ENCODE data around the gene GNAL. TPM values are rescaled to one million over a fixed set of nuclear protein-coding genes. Genes with fewer than 3 reads are reported as not detected.
A peak's percentile ranks its signal among the peaks of the same experiment; 100 is the strongest.
"Not testable (repeated sequence)": the region's sequence is repeated elsewhere in the genome, so short reads cannot be mapped to it uniquely, and the experiment has no call there.

Gene GNAL
- total RNA-seq, 2 donors from 2014 or later: 0.30 to 0.32 TPM

- no peaks in the 10 kb centered on the region for H3K36me3 Mint-ChIP-seq (ENCODE audit: low read depth)
- no peak overlapping the region for H3K27ac Mint-ChIP-seq
- H3K9me3 Mint-ChIP-seq: no peaks in the 10 kb centered on the region
- no peaks in the 10 kb centered on the region for H3K4me1 Mint-ChIP-seq
- H3K4me3 Mint-ChIP-seq: no peak overlapping the region
- peaks cover 39% of the 10 kb centered on the region for H3K27me3 Mint-ChIP-seq
- no peak for ATAC-seq (replicated peaks)
These were observed 12.2 kb upstream of the GNAL start for GRCh38 chr18:11676867-11677266.

GRCh38 chr18:11678211-11678610 is 10.9 kb upstream of the GNAL start:
- Mint-ChIP-seq H3K36me3 (ENCODE audit: low read depth) (no peaks in the 10 kb centered on the region), H3K9me3 (no peaks in the 10 kb centered on the region), H3K4me3 (no peak overlapping the region), H3K27ac (no peak overlapping the region), H3K27me3 (peaks cover 39% of the 10 kb centered on the region), H3K4me1 (no peaks in the 10 kb centered on the region)
- no peak for ATAC-seq (replicated peaks)

GRCh38 chr18:11689669-11690565 is 853 bp downstream of the GNAL start:
- Mint-ChIP-seq H3K4me1 (peaks cover 7% of the 10 kb centered on the region), H3K27ac (no peak overlapping the region), H3K4me3 (peak overlapping the region; percentile 53), H3K27me3 (peaks cover 28% of the 10 kb centered on the region), H3K36me3 (ENCODE audit: low read depth) (no peaks in the 10 kb centered on the region), H3K9me3 (no peaks in the 10 kb centered on the region)
- ATAC-seq (replicated peaks): peak; percentile 37

GRCh38 chr18:11690660-11691059 is 1.6 kb downstream of the GNAL start:
- not testable (repeated sequence) for H3K4me1 Mint-ChIP-seq; H3K9me3 Mint-ChIP-seq; H3K36me3 Mint-ChIP-seq (ENCODE audit: low read depth); ATAC-seq (replicated peaks); H3K27ac Mint-ChIP-seq
- Mint-ChIP-seq H3K27me3 (peaks cover 36% of the 10 kb centered on the region), H3K4me3 (peak overlapping the region; percentile 53)

- Mint-ChIP-seq H3K27ac (no peak overlapping the region), H3K4me3 (no peak overlapping the region), H3K4me1 (no peaks in the 10 kb centered on the region), H3K36me3 (ENCODE audit: low read depth) (no peaks in the 10 kb centered on the region), H3K9me3 (no peaks in the 10 kb centered on the region), H3K27me3 (peaks cover 28% of the 10 kb centered on the region)
- ATAC-seq (replicated peaks): no peak
These were observed 6.7 kb downstream of the GNAL start for GRCh38 chr18:11695736-11696135.

- Mint-ChIP-seq H3K4me1 (no peaks in the 10 kb centered on the region), H3K27ac (no peak overlapping the region), H3K36me3 (ENCODE audit: low read depth) (no peaks in the 10 kb centered on the region), H3K9me3 (no peaks in the 10 kb centered on the region), H3K27me3 (peaks cover 28% of the 10 kb centered on the region), H3K4me3 (no peak overlapping the region)
- no peak for ATAC-seq (replicated peaks)
These were observed 7.4 kb downstream of the GNAL start for GRCh38 chr18:11696451-11696850.

GRCh38 chr18:11700876-11701275 is 11.8 kb downstream of the GNAL start:
- H3K4me3 Mint-ChIP-seq: no peak overlapping the region
- H3K36me3 Mint-ChIP-seq (ENCODE audit: low read depth): no peaks in the 10 kb centered on the region
- no peaks in the 10 kb centered on the region for H3K4me1 Mint-ChIP-seq
- no peak for ATAC-seq (replicated peaks)
- no peaks in the 10 kb centered on the region for H3K9me3 Mint-ChIP-seq
- no peak overlapping the region for H3K27ac Mint-ChIP-seq
- H3K27me3 Mint-ChIP-seq: peaks cover 11% of the 10 kb centered on the region

- Mint-ChIP-seq H3K36me3 (ENCODE audit: low read depth) (no peaks in the 10 kb centered on the region), H3K27ac (no peak overlapping the region), H3K9me3 (no peaks in the 10 kb centered on the region), H3K27me3 (peaks cover 39% of the 10 kb centered on the region), H3K4me1 (no peaks in the 10 kb centered on the region), H3K4me3 (no peak overlapping the region)
- no peak for ATAC-seq (replicated peaks)
These were observed 21.5 kb downstream of the GNAL start for GRCh38 chr18:11710578-11710977.

GRCh38 chr18:11713756-11714155 is 24.7 kb downstream of the GNAL start:
- H3K4me1 Mint-ChIP-seq: no peaks in the 10 kb centered on the region
- peaks cover 45% of the 10 kb centered on the region for H3K27me3 Mint-ChIP-seq
- H3K9me3 Mint-ChIP-seq: no peaks in the 10 kb centered on the region
- no peak overlapping the region for H3K4me3 Mint-ChIP-seq
- ATAC-seq (replicated peaks): no peak
- H3K27ac Mint-ChIP-seq: no peak overlapping the region
- no peaks in the 10 kb centered on the region for H3K36me3 Mint-ChIP-seq (ENCODE audit: low read depth)

- H3K4me1 Mint-ChIP-seq: no peaks in the 10 kb centered on the region
- no peaks in the 10 kb centered on the region for H3K9me3 Mint-ChIP-seq
- peaks cover 43% of the 10 kb centered on the region for H3K27me3 Mint-ChIP-seq
- ATAC-seq (replicated peaks): no peak
- H3K4me3 Mint-ChIP-seq: no peak overlapping the region
- no peaks in the 10 kb centered on the region for H3K36me3 Mint-ChIP-seq (ENCODE audit: low read depth)
- no peak overlapping the region for H3K27ac Mint-ChIP-seq
These were observed 25.3 kb downstream of the GNAL start for GRCh38 chr18:11714244-11714918.

- H3K27ac Mint-ChIP-seq, H3K4me3 Mint-ChIP-seq: not testable (repeated sequence)
- H3K27me3 Mint-ChIP-seq: peaks cover 32% of the 10 kb centered on the region
These were observed 27.8 kb downstream of the GNAL start for GRCh38 chr18:11716767-11717315.

GRCh38 chr18:11719050-11719449 is 30.0 kb downstream of the GNAL start:
- H3K9me3 Mint-ChIP-seq: no peaks in the 10 kb centered on the region
- H3K4me3 Mint-ChIP-seq: no peak overlapping the region
- peaks cover 16% of the 10 kb centered on the region for H3K27me3 Mint-ChIP-seq
- no peak overlapping the region for H3K27ac Mint-ChIP-seq
- no peaks in the 10 kb centered on the region for H3K4me1 Mint-ChIP-seq
- no peak for ATAC-seq (replicated peaks)
- no peaks in the 10 kb centered on the region for H3K36me3 Mint-ChIP-seq (ENCODE audit: low read depth)

More at GRCh38 chr18:11716767-11717315, 27.8 kb downstream of the GNAL start:
- H3K36me3 Mint-ChIP-seq (ENCODE audit: low read depth); H3K9me3 Mint-ChIP-seq; H3K4me1 Mint-ChIP-seq; ATAC-seq (replicated peaks): not testable (repeated sequence)

GRCh38 chr18:11719621-11720020 is 30.6 kb downstream of the GNAL start:
- ATAC-seq (replicated peaks): no peak
- H3K9me3 Mint-ChIP-seq: no peaks in the 10 kb centered on the region
- peaks cover 11% of the 10 kb centered on the region for H3K27me3 Mint-ChIP-seq
- no peaks in the 10 kb centered on the region for H3K36me3 Mint-ChIP-seq (ENCODE audit: low read depth)
- H3K27ac Mint-ChIP-seq: no peak overlapping the region
- no peaks in the 10 kb centered on the region for H3K4me1 Mint-ChIP-seq
- no peak overlapping the region for H3K4me3 Mint-ChIP-seq

- Mint-ChIP-seq H3K27ac (no peak overlapping the region), H3K4me1 (no peaks in the 10 kb centered on the region), H3K4me3 (no peak overlapping the region), H3K27me3 (peaks cover 3% of the 10 kb centered on the region), H3K9me3 (no peaks in the 10 kb centered on the region), H3K36me3 (ENCODE audit: low read depth) (no peaks in the 10 kb centered on the region)
- ATAC-seq (replicated peaks): no peak
These were observed 32.7 kb downstream of the GNAL start for GRCh38 chr18:11721720-11722119.

GRCh38 chr18:11724781-11725180 is 35.7 kb downstream of the GNAL start:
- no peaks in the 10 kb centered on the region for H3K9me3 Mint-ChIP-seq
- ATAC-seq (replicated peaks): no peak
- H3K36me3 Mint-ChIP-seq (ENCODE audit: low read depth): no peaks in the 10 kb centered on the region
- no peaks in the 10 kb centered on the region for H3K27me3 Mint-ChIP-seq
- H3K4me3 Mint-ChIP-seq: no peak overlapping the region
- no peaks in the 10 kb centered on the region for H3K4me1 Mint-ChIP-seq
- no peak overlapping the region for H3K27ac Mint-ChIP-seq

Measured in activated T-helper 17 cell treated with anti-CD3 and anti-CD28 coated beads, Interleukin-2, amount 50 U/mL, for 72 hours (primary cell).